HG03432 (cell line): ENCODE data around the gene CTR9.

Experiments
- ATAC-seq: cut with Tn5 transposase; IDR thresholded peaks from one replicate; pipeline ENCODE4 v1.9.1; 2021; ENCODE audit warnings: mild to moderate bottlenecking, moderate library complexity; ENCODE audit not compliant: unreplicated experiment

Gene CTR9

DNA sequence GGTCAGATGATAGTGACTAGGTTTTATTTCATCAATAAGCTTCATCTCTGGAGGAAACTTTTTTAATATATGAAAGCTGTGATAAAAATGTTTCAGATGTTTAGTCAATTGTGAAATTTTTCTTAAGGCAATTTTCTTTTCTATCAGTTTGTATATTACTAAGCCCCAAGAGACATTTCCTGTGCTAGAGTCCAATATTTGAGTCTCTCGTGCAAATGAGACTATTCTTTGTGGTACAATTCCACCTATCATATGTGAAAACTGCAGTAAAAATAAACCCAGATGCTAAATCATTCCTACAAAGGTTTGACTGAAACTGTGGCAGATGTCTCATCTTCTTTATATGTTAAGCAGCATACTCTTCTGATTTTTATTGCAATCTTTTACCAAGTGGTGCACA is 28.0 kb downstream of the CTR9 start:
- ATAC-seq: no peak

DNA sequence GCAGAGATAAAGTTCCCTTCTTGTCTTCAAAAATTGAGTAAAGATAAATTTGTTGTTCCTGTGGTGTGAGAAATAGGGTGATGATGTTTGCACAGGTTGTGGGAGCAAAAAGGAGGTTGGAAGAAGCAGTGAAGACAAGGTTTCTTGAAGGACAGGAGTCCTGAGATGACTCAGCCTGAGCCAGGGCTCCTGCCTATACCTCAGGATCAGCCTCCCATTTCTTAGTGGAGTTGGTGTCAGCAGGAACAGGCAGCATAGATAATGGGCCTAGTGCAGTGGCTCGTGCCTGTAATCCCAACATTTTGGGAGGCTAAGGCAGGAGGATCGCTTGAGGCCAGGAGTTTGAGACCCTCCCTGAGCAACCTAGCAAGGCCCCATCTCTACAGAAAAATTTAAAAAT is 29.0 kb downstream of the CTR9 start:
- no peak for ATAC-seq

GRCh38 chr11:10784232-10785145 is 33.4 kb downstream of the CTR9 start:
- ATAC-seq: no peak

- ATAC-seq: no peak
These were observed 34.1 kb downstream of the CTR9 start for GRCh38 chr11:10785146-10785474.

DNA sequence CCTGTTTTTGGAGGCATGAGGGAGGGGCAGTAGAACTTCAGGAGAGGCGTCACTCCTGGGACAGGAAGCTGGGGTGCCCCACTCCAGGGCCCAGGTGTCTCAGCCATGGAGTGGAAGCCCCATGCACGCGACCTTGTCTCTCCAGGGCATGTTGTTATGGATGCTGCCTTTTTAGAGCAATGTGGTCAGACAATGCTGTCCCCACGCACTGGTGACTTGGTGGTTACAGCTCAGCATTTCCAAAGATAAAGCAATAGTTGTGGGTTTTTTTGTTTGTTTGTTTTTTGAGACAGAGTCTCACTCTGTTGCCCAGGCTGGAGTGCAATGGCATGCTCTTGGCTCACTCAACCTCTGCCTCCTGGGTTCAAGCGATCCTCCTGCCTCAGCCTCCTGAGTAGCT is 35.4 kb downstream of the CTR9 start:
- no peak for ATAC-seq

- peak; percentile 94 for ATAC-seq
These were observed 41.5 kb downstream of the CTR9 start for GRCh38 chr11:10792385-10793068.

DNA sequence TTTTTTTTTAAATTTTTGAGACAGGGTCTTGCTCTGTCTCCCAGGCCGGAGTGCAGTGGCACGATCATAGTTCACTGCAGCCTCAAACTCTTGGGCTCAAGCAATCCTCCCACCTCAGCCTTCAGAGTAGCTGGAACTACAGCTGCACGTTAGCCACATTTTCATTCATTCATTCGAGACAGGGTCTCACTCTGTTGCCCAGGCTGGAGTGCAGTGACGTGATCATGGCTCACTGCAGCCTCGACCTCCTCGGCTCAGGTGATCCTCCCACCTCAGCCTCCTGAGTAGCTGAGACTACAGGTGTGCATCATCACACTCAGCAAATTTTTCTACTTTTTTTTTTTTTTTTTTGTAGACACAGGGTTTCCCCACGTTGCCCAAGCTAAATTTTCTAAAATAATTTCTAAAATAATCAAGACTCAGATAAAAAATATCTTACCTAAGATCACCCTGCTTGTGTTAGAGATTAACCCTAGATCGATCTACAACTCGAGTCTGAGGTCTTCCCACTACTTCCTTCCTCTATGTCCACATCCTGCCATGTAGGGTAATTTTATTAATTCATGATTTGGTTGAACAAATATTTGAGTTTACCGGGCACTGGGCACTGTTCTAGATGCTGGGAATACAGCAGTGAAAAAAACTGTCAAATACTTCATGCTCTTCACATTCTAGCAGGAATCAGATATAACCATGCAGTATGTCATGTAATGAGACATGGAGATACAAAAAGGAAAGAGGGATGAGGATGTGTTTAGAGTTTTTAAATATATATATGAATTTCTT is 42.6 kb downstream of the CTR9 start:
- no peak for ATAC-seq

- no peak for ATAC-seq
These were observed 45.1 kb downstream of the CTR9 start for GRCh38 chr11:10796191-10796590.

- ATAC-seq: no peak
These were observed 46.0 kb downstream of the CTR9 start for GRCh38 chr11:10797001-10797400.

DNA sequence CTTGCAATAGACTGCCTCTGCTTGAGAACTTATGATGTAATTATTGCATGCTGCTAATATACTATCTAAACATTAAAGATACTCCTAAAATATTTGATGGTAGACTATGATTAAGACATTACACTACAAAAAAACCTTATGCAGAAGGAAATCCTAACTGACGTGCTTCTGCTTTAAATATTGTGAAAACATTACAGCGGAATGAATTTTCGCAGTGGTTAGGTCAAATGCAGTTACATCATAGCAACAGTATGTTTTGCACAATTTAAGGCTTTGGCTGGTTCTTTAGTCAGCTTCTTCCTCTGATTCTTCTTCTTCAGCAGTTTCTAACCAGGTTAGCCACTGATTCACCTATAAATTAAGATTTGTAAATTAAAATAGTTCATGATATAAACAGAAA is 46.5 kb downstream of the CTR9 start:
- no peak for ATAC-seq

DNA sequence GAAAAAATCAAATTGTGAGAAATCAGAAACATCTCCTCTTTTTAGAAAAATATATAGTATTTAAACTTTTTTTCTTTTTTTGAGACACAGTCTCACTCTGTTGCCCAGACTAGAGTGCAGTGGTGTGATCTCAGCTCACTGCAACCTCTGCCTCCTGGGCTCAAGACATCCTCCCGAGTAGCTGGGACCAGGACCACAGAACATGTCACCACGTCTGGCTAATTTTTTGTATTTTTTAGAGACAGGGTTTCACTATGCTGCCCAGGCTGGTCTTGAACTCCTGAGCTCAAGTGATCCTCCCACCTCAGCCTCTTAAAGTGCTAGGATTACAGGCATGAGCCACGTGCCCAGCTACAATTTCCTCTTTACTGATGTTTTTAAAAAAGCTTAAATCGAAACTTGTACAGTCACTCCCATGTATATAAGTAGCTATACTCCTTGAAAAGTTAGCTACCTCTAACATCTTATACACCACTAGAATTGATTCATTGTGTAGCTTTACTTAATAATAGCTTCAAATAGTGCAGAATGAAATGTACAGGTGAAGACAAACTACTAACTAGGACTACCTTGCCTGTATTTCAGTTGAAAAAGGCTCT is 47.4 kb downstream of the CTR9 start:
- no peak for ATAC-seq

GRCh38 chr11:10800292-10800691 is 49.2 kb downstream of the CTR9 start:
- ATAC-seq: no peak

DNA sequence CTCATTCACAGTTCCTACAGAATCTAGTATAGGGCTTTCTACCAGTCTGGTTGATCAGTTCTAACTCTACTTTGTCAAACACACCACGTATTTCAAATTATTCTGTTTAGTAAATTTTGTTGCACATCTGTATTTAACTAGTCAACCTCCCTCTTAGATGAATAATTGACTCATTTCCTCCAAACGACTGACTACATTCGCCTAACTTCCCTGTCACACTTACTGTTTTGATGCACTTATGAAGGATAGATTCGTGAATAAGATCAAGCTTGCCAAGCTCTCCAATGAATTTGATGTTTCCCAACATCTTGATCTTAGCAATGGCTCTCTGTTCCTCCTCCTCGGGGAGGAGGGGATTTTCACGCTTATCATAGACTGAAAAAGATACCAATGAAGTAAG is 52.6 kb downstream of the CTR9 start:
- no peak for ATAC-seq

- ATAC-seq: no peak
These were observed 54.7 kb downstream of the CTR9 start for GRCh38 chr11:10805741-10806140.

DNA sequence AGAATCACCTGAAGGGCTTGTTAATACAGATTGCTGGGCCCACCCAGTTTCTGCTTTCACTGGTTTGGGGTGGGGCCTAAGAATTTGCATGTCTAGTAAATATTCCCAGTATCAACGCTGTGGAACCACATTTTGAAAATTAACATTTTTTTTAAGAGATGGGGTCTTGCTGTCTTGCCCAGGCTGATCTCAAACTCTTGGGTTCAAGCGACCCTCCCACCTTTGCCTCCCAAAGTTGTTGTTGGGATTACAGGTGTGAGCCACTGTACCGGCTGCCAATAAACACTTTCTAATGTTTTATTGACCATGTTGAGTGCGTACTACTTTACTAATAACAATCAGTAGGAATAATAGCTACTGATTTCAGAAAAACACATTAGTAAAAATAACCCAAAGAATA is 55.2 kb downstream of the CTR9 start:
- ATAC-seq: no peak

DNA sequence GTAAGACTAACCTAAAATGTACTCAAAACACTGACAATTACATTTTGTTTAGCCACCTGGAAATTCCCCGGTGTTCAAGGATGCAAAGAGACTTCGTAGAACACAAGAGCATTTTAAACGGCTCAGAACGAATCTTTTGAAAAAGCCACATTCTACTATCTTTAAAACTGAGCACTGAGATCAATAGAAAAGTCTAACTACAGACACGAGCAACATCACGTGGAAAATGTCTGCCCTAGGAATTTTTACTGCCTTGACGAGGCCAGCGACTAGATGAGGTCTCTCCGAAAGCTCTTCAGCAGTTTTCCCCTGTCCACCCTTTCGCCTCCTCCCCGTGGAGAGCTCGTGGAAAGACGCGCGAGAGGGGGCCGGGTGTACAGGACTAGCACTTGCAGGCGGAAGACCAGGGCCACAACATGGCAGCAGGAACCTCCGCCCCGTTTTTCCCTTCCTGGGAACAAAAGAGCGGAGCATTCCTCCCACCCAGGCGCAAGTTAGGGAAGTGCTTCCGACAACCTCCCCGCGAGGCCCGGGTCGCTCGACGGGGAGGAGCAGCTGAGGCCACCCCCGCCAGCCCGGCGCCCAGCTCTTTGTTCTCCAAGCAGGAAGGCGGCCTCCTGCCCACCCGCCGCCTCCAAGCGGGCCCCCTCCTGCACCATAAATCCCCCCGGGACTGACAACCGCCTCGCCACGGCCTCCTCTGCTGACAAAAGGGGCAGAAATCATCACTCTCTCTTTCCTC is 56.6 kb downstream of the CTR9 start:
- ATAC-seq: peak; percentile 3

DNA sequence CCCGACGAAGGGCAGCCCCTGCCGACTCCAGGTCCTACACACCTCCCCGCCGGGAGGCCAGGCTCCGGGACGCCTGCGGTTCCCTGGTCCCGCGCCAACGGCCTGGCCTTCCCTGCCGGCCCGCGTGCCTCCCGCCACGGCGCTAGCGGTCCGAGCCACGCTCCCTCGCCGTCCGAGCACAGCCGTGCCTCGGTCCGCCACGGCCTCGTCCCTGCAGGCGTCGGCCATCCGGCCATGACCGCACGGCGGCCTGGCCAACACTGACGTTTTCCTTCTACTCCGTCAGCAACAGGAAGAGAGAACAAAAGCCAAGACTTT is 57.1 kb downstream of the CTR9 start:
- ATAC-seq: no peak

- ATAC-seq: peak; percentile 95
These were observed 57.7 kb downstream of the CTR9 start, which contains the start of gene EIF4G2 for GRCh38 chr11:10808553-10809372. Gene EIF4G2 (minus strand): TSS chr11:10808926.

GRCh38 chr11:10809373-10810160 is 58.5 kb downstream of the CTR9 start:
- ATAC-seq: peak; percentile 30
